Measurements from ENCODE around the gene HIVEP3.

GRCh38 chr1:41461790-41462679 lies 456.7 kb downstream of the HIVEP3 start:
- TF ChIP-seq YY1 (IDR thresholded peaks at IDR 0.05; ENCODE audit: insufficient read depth, insufficient read length) = no peak
- TF ChIP-seq ZNF274 (IDR thresholded peaks at IDR 0.05; ENCODE audit: low read depth, low read length) = no peak
